ENCODE measurements around the gene ADAM10. TPM values are rescaled to one million over a fixed set of nuclear protein-coding genes. Genes with fewer than 3 reads are reported as not detected.

ADAM10 gene
- total and polyA plus RNA-seq, 2 of the 4 experiments (the other 2 are of a cell fraction), result 110 to 185 TPM

GRCh38 chr15:58546066-58546591 is 203.4 kb downstream of the ADAM10 start:
- in situ Hi-C loops (cut with MboI; ENCODE audit: low sequenced_read_pairs), result no loop called here
- dilution Hi-C loops (cut with HindIII; ENCODE audit: low sequenced_read_pairs, unreplicated experiment), result no loop called here
- TF ChIP-seq SMC3 (IDR thresholded peaks at IDR 0.05; ENCODE audit: low read depth, low read length) (no peak), CHD1 (IDR thresholded peaks at IDR 0.05; ENCODE audit: low read depth, low read length) (no peak), CTCF (conservative IDR thresholded peaks at IDR 0.05; ENCODE audit: low read depth, low read length) (no peak), CEBPB (IDR thresholded peaks at IDR 0.05; ENCODE audit: low read depth, low read length) (no peak), NFE2L2 (IDR thresholded peaks at IDR 0.05; ENCODE audit: low read depth, low read length) (no peak), BHLHE40 (IDR thresholded peaks at IDR 0.05; ENCODE audit: low read depth, low read length) (no peak), MAFK (IDR thresholded peaks at IDR 0.05; ENCODE audit: low read depth, low read length) (no peak), POLR2A (IDR thresholded peaks at IDR 0.05; ENCODE audit: low read depth, low read length) (no peak), RCOR1 (IDR thresholded peaks at IDR 0.05; ENCODE audit: insufficient replicate concordance, low read length) (no peak), FOS (IDR thresholded peaks at IDR 0.05; ENCODE audit: low read depth, low read length) (no peak), ELK1 (IDR thresholded peaks at IDR 0.05; ENCODE audit: borderline replicate concordance, low read depth, low read length) (no peak)
- Histone ChIP-seq H2AK5ac (ENCODE audit: low read depth, low read length) (peak overlapping the region; percentile 89; the same call in 1 of the 2 replicates), H4K20me1 (ENCODE audit: insufficient read depth, low read length) (no peaks in the 10 kb centered on the region), H2AK9ac (replicated peaks; ENCODE audit: low read depth, low read length, poor library complexity) (no peak overlapping the region), H3K23ac (ENCODE audit: low read depth, low read length) (no peak overlapping the region), H3K27me3 (ENCODE audit: control insufficient read depth, insufficient read depth, low read length) (peaks cover 4% of the 10 kb centered on the region; the same call in 1 of the 2 replicates), H3K27ac (ENCODE audit: insufficient read depth, low read length) (no peak overlapping the region), H2BK15ac (ENCODE audit: low read depth, low read length) (peak overlapping the region; percentile 64; the same call in 1 of the 3 replicates), H3K79me1 (ENCODE audit: low read depth in 1 of 2, low read length in 2 of 2) (no peaks in the 10 kb centered on the region), H2BK20ac (ENCODE audit: low read depth, low read length) (peak overlapping the region; percentile 31; the same call in 1 of the 2 replicates), H3K9me1 (ENCODE audit: insufficient read depth, low read length) (peaks cover 24% of the 10 kb centered on the region), H3K4me1 (ENCODE audit: control insufficient read depth, insufficient read depth, low read length) (peaks cover 31% of the 10 kb centered on the region), H3K9me3 (ENCODE audit: control insufficient read depth, insufficient read depth, low read length) (no peaks in the 10 kb centered on the region), H4K8ac (ENCODE audit: low read depth in 2 of 2, low read length in 2 of 2) (no peak overlapping the region), H2BK5ac (ENCODE audit: low read depth, low read length, poor library complexity, severe bottlenecking) (no peak overlapping the region), H3K4ac (ENCODE audit: low read depth, low read length) (peak overlapping the region; percentile 92; the same call in 1 of the 2 replicates), H4K91ac (ENCODE audit: insufficient read depth, low read depth, low read length) (no peak overlapping the region), H3K18ac (ENCODE audit: low read depth, low read length) (no peak overlapping the region; the same call in 1 of the 2 replicates), H2BK120ac (ENCODE audit: low read depth, low read length) (peak overlapping the region; percentile 86), H3K56ac (ENCODE audit: extremely low read depth, insufficient read depth, low read length) (no peak overlapping the region), H4K5ac (ENCODE audit: low read depth, low read length) (no peak overlapping the region), H3K36me3 (ENCODE audit: control insufficient read depth, insufficient read depth, low read length) (no peaks in the 10 kb centered on the region), H3K14ac (replicated peaks; ENCODE audit: low read depth, low read length) (no peak overlapping the region), H3K4me2 (ENCODE audit: low read depth, low read length) (no peak overlapping the region), H2AFZ (replicated peaks; ENCODE audit: low read length, poor library complexity) (no peak overlapping the region), H3K9ac (ENCODE audit: low read depth, low read length) (no peak overlapping the region), H3K4me3 (ENCODE audit: insufficient read depth, low read depth, low read length) (no peak overlapping the region)
- WGBS, 2 experiments (ENCODE audit: extremely low coverage in 2 of 2, insufficient read length in 1 of 2), result 87% methylated on average over 3 of the region's 9 CpGs; no CpG with 5 or more reads in 1 of the 2 experiments
- intact Hi-C loops (cut with micrococcal nuclease), result loop anchor here (5.0 kb wide), 1 partner anchor 74 kb away; no protein-coding TSS in a partner anchor
- DNase-seq (no peak), ATAC-seq (ENCODE audit: low read depth) (no peak)
- CTCF ChIA-PET, result interaction anchor here (0.6 to 1.3 kb wide), 2 partner anchors 12 to 13 kb away, joined by 4 to 5 read pairs; no protein-coding TSS in a partner anchor
- POLR2A ChIA-PET (ENCODE audit: unreplicated experiment), result no interaction called here
- no TSS peak for BruUV-seq (replicated peaks)
